HepG2 (cell line): Measurements from ENCODE around the gene BBC3. TPM values are rescaled to one million over a fixed set of nuclear protein-coding genes. Genes with fewer than 3 reads are reported as not detected.

Experiments
- BATF2 ChIP-seq: sonication (generic); formaldehyde crosslinking; IDR thresholded peaks from 2 replicates; pipeline ENCODE4 v1.8.0; 2022; ENCODE audit warnings: mild to moderate bottlenecking, missing genetic modification reagents, moderate library complexity
- CREM ChIP-seq, 2 experiments: sonication (generic) in 1 of 2; formaldehyde crosslinking in 1 of 2; IDR thresholded peaks; 2 replicates each; pipeline versions ENCODE4 v1.4.0 to v1.6.1; 2016 to 2020; ENCODE audit warnings: antibody characterized with exemption in 1 of 2, mild to moderate bottlenecking in 1 of 2, missing genetic modification reagents in 1 of 2
- ELF4 ChIP-seq: sonication (generic); formaldehyde crosslinking; IDR thresholded peaks from 2 replicates; pipeline ENCODE4 v1.5.0; 2020; ENCODE audit warnings: missing genetic modification reagents, mild to moderate bottlenecking, moderate library complexity, borderline replicate concordance
- JUNB ChIP-seq: sonication (generic); formaldehyde crosslinking; IDR thresholded peaks from 2 replicates; pipeline ENCODE4 v1.8.0; 2022; ENCODE audit warnings: missing genetic modification reagents, mild to moderate bottlenecking, borderline replicate concordance
- MNT ChIP-seq: fragments of 450-650 bp; IDR thresholded peaks from 2 replicates; pipeline ENCODE4 v1.6.1; 2016
- MYC ChIP-seq: sonication (generic); formaldehyde crosslinking; IDR thresholded peaks from 2 replicates; pipeline ENCODE4 v1.9.0; 2021; ENCODE audit warnings: missing genetic modification reagents, borderline replicate concordance
- ZC3H13 ChIP-seq: sonication (generic); formaldehyde crosslinking; IDR thresholded peaks from 2 replicates; pipeline ENCODE4 v1.8.1; 2023; ENCODE audit warnings: mild to moderate bottlenecking, missing genetic modification reagents, moderate library complexity
- ZNF644 ChIP-seq: IDR thresholded peaks from 2 replicates; pipeline ENCODE4 v1.6.1; 2016; ENCODE audit warnings: low read depth
- ZNF788 ChIP-seq: sonication (generic); formaldehyde crosslinking; IDR thresholded peaks from 2 replicates; pipeline ENCODE4 v1.5.0; 2020; ENCODE audit warnings: mild to moderate bottlenecking, missing genetic modification reagents, borderline replicate concordance
- ZNF878 ChIP-seq: sonication (generic); formaldehyde crosslinking; IDR thresholded peaks from 2 replicates; pipeline ENCODE4 v1.8.1; 2023; ENCODE audit warnings: mild to moderate bottlenecking, missing genetic modification reagents, moderate library complexity
- ZSCAN31 ChIP-seq: sonication (generic); formaldehyde crosslinking; IDR thresholded peaks from 2 replicates; pipeline ENCODE4 v1.5.0; 2020; ENCODE audit warnings: low read depth, mild to moderate bottlenecking, missing genetic modification reagents
- polyA plus RNA-seq, 8 experiments: library from polyadenylated mRNA; depleted of rRNA in 3 of 8; stranded (reverse) in 7 of 8; unstranded in 1 of 8; fragments of >200 nt; fragmentation: Illumina TruSeq in 4 of 8; extraction: Trizol in 4 of 8; gene quantifications; 2 replicates each; pipeline versions ENCODE4 v1.2.1 to v1.2.3, GENCODE V29; 2011 to 2016; ENCODE audit warnings: low read depth in 4 of 8, missing spikeins in 1 of 8, mixed read lengths in 1 of 8; ENCODE audit not compliant: insufficient read depth in 1 of 8
- total RNA-seq, 5 experiments: library from RNA; depleted of rRNA; stranded (reverse); fragments of >200 nt; fragmentation: Illumina TruSeq; extraction: Trizol; gene quantifications; 2 replicates each; pipeline ENCODE4 v1.2.3, GENCODE V29; 2016; ENCODE audit warnings: low read depth in 1 of 5
- TF ChIP-seq, protein P1 (sequence below): sonication (generic); formaldehyde crosslinking; IDR thresholded peaks from 2 replicates; pipeline ENCODE4 v1.5.1; 2020; ENCODE audit warnings: mild to moderate bottlenecking, moderate library complexity, missing genetic modification reagents
- TF ChIP-seq, protein P2 (sequence below): sonication (generic); formaldehyde crosslinking; IDR thresholded peaks from 2 replicates; pipeline ENCODE4 v1.4.0; 2020; ENCODE audit warnings: missing genetic modification reagents, borderline replicate concordance
- TF ChIP-seq, protein P3 (sequence below): sonication (generic); formaldehyde crosslinking; IDR thresholded peaks from 2 replicates; pipeline ENCODE4 v1.4.0; 2020; ENCODE audit warnings: missing genetic modification reagents
- TF ChIP-seq, protein P4 (sequence below): sonication (generic); formaldehyde crosslinking; IDR thresholded peaks from 2 replicates; pipeline ENCODE4 v1.4.0; 2020; ENCODE audit warnings: missing genetic modification reagents

The BBC3 gene
- total and polyA plus RNA-seq, 2 of the 13 experiments (the other 11 are each of a cell fraction or from before 2014, with no cell fraction given): 6.1 to 8.8 TPM

- TF ChIP-seq, protein P1, sequence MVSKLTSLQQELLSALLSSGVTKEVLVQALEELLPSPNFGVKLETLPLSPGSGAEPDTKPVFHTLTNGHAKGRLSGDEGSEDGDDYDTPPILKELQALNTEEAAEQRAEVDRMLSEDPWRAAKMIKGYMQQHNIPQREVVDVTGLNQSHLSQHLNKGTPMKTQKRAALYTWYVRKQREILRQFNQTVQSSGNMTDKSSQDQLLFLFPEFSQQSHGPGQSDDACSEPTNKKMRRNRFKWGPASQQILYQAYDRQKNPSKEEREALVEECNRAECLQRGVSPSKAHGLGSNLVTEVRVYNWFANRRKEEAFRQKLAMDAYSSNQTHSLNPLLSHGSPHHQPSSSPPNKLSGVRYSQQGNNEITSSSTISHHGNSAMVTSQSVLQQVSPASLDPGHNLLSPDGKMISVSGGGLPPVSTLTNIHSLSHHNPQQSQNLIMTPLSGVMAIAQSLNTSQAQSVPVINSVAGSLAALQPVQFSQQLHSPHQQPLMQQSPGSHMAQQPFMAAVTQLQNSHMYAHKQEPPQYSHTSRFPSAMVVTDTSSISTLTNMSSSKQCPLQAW (CRISPR knock-in tag): no peak
- TF ChIP-seq ZC3H13 (CRISPR knock-in tag): no peak
- no peak for TF ChIP-seq ZNF878
- TF ChIP-seq, protein P2, sequence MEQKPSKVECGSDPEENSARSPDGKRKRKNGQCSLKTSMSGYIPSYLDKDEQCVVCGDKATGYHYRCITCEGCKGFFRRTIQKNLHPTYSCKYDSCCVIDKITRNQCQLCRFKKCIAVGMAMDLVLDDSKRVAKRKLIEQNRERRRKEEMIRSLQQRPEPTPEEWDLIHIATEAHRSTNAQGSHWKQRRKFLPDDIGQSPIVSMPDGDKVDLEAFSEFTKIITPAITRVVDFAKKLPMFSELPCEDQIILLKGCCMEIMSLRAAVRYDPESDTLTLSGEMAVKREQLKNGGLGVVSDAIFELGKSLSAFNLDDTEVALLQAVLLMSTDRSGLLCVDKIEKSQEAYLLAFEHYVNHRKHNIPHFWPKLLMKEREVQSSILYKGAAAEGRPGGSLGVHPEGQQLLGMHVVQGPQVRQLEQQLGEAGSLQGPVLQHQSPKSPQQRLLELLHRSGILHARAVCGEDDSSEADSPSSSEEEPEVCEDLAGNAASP (CRISPR knock-in tag): no peak
- no peak for TF ChIP-seq ELF4 (CRISPR knock-in tag)
- TF ChIP-seq BATF2 (CRISPR knock-in tag): no peak
- no peak for TF ChIP-seq JUNB (CRISPR knock-in tag)
- TF ChIP-seq ZNF788 (CRISPR knock-in tag): no peak
- 0 out of 2 replicates have a peak, but pooled peaks have one; percentile 2 for TF ChIP-seq CREM (IDR thresholded peaks at IDR 0.05)
- no peak for TF ChIP-seq CREM (CRISPR knock-in tag; IDR thresholded peaks at IDR 0.05)
- TF ChIP-seq ZNF644: no peak
- no peak for TF ChIP-seq ZSCAN31 (CRISPR knock-in tag)
- 0 out of 2 replicates have a peak, but pooled peaks have one; percentile 5 for TF ChIP-seq MNT
- TF ChIP-seq, protein P3, sequence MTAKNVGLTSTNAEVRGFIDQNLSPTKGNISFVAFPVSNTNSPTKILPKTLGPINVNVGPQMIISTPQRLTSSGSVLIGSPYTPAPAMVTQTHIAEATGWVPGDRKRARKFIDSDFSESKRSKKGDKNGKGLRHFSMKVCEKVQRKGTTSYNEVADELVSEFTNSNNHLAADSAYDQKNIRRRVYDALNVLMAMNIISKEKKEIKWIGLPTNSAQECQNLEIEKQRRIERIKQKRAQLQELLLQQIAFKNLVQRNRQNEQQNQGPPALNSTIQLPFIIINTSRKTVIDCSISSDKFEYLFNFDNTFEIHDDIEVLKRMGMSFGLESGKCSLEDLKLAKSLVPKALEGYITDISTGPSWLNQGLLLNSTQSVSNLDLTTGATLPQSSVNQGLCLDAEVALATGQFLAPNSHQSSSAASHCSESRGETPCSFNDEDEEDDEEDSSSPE (CRISPR knock-in tag): peak; percentile 64
- TF ChIP-seq MYC: no peak
- TF ChIP-seq, protein P4, sequence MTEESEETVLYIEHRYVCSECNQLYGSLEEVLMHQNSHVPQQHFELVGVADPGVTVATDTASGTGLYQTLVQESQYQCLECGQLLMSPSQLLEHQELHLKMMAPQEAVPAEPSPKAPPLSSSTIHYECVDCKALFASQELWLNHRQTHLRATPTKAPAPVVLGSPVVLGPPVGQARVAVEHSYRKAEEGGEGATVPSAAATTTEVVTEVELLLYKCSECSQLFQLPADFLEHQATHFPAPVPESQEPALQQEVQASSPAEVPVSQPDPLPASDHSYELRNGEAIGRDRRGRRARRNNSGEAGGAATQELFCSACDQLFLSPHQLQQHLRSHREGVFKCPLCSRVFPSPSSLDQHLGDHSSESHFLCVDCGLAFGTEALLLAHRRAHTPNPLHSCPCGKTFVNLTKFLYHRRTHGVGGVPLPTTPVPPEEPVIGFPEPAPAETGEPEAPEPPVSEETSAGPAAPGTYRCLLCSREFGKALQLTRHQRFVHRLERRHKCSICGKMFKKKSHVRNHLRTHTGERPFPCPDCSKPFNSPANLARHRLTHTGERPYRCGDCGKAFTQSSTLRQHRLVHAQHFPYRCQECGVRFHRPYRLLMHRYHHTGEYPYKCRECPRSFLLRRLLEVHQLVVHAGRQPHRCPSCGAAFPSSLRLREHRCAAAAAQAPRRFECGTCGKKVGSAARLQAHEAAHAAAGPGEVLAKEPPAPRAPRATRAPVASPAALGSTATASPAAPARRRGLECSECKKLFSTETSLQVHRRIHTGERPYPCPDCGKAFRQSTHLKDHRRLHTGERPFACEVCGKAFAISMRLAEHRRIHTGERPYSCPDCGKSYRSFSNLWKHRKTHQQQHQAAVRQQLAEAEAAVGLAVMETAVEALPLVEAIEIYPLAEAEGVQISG: peak; percentile 32; the same call in 1 of the 2 replicates
Measured at GRCh38 chr19:47274071-47274890, 43.3 kb upstream of the BBC3 start, which contains the start of gene INAFM1 (continued).
